Subcutaneous adipose tissue (tissue), 4 donors: ENCODE measurements around the gene UBE2L6. TPM values are rescaled to one million over a fixed set of nuclear protein-coding genes. Genes with fewer than 3 reads are reported as not detected.

ENCODE experiments used
- total RNA-seq, 4 donors: library from RNA; depleted of rRNA; stranded (reverse); fragments of >200 nt; gene quantifications; one replicate each; pipeline ENCODE4 v1.1.0, GENCODE V29; 2016
- TF ChIP-seq, protein P1 (sequence below): fragments of 450-650 bp; IDR thresholded peaks from one replicate; pipeline ENCODE4 v1.5.1; 2016; ENCODE audit warnings: low read depth, mild to moderate bottlenecking, control low read depth, antibody characterized with exemption, moderate library complexity

The UBE2L6 gene
- total RNA-seq, 4 donors from 2014 or later = 21.8 to 60.7 (median 33.6) TPM

DNA sequence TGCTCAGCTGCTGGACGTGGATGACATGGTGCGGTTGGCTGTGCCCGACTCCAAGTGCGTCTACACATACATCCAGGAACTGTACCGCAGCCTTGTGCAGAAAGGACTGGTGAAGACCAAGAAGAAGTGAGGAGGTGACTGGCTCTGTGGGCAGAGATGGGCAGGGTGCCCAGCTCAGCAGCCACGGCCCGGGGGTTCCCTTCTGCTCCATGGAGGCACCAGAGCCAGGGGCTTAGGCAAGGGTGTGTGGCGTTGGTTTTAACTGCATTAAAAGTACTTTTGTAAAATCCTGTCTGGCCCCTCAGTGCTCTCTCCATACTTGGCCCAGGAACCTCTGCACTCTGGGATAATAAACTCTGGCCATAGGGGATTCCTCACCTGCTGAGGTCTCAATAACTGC, 17.5 kb downstream of the UBE2L6 start:
- TF ChIP-seq, protein P1, sequence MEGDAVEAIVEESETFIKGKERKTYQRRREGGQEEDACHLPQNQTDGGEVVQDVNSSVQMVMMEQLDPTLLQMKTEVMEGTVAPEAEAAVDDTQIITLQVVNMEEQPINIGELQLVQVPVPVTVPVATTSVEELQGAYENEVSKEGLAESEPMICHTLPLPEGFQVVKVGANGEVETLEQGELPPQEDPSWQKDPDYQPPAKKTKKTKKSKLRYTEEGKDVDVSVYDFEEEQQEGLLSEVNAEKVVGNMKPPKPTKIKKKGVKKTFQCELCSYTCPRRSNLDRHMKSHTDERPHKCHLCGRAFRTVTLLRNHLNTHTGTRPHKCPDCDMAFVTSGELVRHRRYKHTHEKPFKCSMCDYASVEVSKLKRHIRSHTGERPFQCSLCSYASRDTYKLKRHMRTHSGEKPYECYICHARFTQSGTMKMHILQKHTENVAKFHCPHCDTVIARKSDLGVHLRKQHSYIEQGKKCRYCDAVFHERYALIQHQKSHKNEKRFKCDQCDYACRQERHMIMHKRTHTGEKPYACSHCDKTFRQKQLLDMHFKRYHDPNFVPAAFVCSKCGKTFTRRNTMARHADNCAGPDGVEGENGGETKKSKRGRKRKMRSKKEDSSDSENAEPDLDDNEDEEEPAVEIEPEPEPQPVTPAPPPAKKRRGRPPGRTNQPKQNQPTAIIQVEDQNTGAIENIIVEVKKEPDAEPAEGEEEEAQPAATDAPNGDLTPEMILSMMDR = no peak

DNA sequence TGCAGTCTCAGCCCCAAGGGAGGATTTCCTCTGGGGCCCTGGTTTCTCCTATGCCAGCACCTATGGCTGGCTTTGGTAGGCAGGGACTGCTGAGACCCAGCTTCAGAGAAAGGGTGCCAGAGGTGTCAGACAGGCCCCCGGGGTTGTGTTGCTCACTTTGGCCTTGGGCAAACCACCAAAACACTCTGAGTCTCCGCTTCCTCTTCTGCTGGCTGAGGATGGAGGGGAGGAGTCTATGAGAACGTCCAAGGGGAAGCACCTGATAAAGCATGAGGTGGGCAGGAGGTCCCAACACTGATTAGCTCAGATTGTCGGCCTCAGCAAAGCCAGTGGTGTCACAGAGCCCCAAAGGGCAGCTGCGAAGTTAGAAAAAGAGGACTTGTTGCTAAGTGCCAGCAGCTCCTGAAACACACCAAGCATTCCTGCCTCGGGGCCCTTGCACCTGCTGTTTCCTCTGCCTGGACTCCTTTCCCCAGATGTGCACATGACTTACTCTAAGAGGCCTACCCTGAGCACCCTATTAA, 19.6 kb downstream of the UBE2L6 start:
- TF ChIP-seq, protein P1 = no peak

DNA sequence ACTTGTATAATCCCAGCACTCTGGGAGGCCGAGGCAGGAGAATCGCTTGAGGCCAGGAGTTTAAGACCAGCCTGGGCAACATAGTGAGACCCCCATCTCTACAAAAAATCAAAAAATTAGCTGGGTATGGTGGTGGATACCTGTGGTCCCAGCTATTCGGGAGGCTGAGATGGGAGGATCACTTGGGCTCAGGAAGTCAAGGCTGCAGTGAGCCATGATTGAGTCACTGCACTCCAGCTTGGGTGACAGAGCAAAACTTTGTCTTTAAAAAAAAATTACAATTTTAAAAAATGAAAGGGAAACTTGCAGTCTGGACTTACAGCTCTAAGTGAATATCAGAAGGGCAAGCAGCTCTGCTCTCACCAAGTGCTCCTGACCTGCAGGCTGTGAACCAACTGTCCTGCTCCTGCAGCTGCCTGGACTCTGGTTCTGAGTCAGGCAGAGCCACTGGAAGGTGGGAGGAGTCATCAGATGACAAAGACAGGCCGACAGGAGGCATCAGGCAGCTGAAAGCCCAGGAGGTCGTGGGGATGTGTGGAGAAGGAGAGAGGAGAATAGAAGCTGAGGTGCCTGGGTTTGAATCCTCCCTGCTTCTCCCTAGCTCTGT, 20.5 kb downstream of the UBE2L6 start:
- TF ChIP-seq, protein P1 = no peak

DNA sequence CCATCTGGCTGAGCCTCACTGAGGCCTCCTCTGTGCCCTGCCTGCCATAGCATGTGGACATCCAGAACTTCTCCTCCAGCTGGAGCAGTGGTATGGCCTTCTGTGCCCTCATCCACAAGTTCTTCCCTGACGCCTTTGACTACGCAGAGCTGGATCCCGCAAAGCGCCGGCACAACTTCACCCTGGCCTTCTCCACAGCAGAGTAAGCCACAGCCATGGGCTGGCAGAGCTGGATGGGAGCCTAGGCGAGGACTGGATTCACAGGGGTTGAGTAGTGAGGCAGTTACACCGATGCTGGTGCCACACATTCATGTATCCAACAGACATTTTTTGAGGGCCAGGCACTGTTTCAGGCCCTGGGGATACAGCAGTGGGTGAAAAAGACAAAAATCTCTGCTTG, 21.0 kb downstream of the UBE2L6 start:
- TF ChIP-seq, protein P1 = no peak

DNA sequence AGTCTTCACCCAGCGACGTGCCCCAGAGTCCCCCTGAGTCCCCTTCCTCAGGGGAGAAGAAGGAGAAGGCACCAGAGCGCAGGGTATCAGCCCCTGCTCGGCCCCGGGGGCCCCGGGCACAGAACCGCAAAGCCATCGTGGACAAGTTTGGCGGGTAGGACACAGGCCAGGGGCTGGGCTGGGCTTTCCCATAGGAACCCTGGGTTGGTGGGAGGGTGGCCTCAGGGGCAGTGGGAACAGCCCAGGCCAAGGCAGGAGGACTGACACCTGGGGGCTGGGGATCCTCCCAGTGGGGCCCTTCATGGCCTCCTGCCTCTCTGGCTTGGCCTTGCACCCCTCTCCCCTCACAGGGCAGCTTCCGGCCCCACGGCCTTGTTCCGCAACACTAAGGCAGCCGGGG, 21.6 kb downstream of the UBE2L6 start:
- TF ChIP-seq, protein P1 = no peak

DNA sequence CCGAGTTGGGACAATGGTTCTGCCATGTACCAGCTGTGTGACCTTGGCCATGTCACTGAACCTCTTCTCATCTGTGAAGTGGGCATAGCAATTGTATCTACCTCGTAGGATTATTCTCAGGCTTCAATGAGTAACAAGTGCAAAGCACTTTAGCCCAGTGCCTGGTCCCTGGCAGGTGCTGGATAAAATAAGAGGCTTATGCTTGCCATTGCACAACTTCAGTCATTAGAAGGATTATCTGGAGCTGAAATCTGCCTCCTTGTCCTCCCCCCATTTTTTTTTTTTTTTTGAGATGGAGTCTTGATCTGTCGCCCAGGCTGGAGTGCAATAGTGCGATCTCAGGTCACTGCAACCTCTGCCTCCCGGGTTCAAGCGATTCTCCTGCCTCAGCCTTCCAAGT, 22.9 kb downstream of the UBE2L6 start:
- TF ChIP-seq, protein P1 = no peak

DNA sequence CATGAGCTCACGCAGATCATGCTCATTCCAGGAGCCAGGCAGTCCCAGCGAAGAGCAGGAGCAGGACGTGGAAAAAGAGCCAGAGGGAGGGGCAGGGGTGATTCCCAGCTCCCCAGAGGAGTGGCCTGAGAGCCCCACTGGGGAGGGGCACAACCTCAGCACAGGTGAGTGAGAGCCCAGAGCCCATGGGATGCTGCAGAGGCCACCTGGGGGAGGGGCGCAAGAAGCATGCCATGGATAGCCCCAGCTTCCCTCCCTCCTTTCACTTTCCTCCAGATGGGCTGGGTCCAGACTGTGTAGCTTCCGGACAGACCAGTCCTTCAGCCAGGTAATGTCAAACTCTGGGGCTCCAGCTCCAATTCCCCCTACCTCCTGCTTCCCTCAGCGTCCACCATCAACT, 23.9 kb downstream of the UBE2L6 start:
- TF ChIP-seq, protein P1 = no peak
